Stimulated activated CD4-positive, alpha-beta T cell treated with anti-CD3 and anti-CD28 coated beads, Interleukin-12 subunit alpha, Interleukin-12 subunit beta, amount 100 ng/mL, for 48 hours (primary cell): ENCODE measurements around the gene TRMT61A.
"Not testable (repeated sequence)": the region's sequence is repeated elsewhere in the genome, so short reads cannot be mapped to it uniquely, and the experiment has no call there.

ENCODE experiments used
- DNase-seq, 3 donors: peaks; one replicate each; pipeline ENCODE4 v3.0.0-alpha.2; 2020; ENCODE audit warnings: low read depth in 2 of 3, low spot score in 1 of 3

Gene TRMT61A

DNA sequence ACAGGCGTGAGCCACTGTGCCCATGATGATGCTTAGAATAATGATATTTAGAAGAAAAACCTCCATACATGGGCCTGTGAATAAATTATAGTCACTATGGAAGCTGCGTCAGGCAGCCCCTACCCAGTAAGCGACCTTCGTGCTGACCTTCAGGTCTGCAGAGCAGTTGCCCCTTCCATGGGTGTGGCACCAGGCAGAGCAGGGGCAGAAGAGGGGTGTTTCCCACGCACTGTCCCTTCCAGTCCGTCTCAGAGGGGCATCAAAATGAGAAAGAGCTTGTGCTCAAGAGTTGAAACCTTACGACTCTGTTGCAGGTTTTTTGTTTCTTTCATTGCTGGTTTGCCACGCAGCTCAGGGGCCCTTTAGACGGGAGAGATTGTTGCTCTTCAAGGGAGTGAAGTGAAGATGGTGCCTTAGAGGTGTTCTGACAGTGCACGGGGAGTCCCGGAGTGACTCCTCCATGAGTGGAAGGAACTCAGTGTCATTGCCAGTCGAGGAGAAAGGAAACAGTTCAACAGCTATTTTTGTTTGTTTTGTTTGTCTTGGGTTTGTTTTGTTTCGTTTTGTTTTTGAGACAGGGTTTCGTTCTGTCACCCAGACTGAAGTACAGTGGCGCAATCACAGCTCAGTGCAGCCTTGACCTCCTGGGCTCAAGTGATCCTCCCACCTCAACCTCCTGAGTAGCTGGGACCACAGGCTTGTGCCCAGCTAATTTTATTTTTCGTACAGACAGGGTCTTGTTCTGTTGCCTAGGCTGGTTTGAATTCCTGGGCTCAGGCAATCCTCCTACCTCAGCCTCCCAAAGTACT, 20.3 kb upstream of the TRMT61A start:
- no peak for DNase-seq

DNA sequence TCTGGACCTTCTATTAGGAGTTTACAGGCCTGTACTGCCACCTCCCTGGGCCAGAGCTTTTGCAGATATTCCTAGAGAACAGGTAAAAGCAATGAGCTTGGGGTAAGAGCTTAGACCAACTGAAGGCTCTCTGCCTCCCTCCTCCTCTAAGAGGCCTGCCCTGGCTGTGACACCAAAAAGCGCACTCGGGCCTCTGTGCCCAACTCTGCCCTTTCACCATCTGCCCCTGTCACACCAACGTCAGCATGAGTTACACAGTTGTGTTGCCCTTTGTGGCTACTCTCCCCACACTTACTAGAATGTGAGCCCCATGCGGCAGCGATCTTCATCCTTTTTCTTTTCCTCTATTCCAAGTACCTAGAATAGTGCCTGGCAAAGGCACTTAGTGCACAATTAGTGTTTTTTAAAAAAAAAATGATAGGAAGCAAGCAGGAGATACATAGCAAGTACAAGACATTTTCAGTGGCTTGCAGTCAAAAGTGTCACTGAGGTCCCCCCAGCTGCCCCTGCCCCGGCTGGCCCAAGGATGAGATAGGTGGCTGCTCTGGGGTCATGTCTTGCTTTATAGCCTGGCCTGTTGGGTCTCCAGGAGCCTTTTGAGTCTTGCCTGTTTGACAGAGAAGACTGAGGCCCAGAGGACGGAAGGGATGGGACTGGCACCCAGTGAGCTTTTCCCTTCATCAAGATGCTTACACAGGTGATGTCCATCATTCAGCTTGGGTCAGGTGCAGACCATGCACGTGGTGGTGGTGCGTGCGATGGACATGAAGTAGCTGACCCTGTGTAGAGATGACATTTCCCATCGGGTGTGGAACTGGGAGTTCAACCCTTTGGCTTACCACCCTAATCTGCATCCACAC, 18.9 kb upstream of the TRMT61A start:
- DNase-seq, result no peak

DNA sequence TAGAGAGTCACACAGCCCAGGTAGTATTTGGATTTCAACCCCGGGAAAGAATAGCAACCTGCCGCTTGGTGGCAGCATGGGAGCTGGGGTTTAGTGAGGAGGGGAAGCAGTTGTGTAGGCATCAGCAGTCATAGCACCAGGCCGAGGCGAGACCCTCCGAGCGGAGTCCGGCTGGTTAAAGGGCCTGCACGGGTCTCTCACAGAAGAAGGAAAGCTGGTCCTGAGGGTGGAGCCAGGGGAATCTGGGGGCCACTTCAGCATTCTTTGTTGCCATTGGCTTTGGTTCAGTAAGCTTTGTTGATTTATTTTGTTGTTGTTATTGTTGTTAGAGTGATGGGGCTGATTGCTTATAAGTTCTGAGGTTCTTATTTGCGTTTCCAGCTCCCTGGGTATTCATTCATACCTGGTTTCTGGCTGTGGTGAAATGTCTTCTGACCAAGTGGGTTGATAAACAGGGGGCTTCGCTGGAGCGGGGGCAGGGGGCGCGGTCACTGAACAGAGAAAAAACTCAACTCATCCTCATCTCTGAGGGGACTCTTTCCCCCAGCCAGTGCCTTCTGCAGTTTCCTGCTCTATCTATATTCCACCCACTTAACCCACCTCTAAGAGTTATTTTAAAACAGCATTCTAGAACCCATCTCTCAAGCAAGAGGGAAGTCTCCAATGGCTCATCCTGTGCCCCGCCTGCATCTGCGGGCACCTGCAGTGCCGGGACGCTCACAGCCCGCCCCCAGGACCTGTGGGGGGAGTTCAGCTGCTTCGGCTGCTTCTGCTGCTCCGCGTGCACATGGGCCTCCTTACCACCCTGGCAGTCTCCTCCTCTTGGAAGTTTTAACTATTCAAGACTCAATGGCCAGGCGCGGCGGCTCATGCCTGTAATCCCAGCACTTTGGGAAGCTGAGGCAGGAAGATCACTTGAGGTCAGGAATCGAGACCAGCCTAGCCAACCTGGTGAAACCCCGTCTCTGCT, 18.0 kb upstream of the TRMT61A start:
- DNase-seq, result no peak

DNA sequence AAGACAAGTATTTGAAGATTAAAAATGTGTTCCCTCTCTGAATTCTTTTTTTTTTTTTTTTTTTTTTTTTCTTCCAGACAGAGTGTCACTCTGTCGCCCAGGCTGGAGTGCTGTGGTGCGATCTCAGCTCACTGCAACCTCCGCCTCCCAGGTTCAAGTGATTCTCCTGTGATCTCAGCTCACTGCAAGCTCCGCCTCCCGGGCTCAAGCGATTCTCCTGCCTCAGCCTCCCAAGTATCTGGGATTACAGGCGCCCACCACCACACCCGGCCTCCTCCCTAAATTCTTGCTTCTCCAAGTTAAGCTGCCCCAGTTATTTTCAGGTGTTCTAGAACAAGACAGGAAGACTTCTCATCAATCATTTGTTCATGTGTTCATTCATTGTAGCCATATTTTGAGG, 16.8 kb upstream of the TRMT61A start:
- DNase-seq, result not testable (repeated sequence)

DNA sequence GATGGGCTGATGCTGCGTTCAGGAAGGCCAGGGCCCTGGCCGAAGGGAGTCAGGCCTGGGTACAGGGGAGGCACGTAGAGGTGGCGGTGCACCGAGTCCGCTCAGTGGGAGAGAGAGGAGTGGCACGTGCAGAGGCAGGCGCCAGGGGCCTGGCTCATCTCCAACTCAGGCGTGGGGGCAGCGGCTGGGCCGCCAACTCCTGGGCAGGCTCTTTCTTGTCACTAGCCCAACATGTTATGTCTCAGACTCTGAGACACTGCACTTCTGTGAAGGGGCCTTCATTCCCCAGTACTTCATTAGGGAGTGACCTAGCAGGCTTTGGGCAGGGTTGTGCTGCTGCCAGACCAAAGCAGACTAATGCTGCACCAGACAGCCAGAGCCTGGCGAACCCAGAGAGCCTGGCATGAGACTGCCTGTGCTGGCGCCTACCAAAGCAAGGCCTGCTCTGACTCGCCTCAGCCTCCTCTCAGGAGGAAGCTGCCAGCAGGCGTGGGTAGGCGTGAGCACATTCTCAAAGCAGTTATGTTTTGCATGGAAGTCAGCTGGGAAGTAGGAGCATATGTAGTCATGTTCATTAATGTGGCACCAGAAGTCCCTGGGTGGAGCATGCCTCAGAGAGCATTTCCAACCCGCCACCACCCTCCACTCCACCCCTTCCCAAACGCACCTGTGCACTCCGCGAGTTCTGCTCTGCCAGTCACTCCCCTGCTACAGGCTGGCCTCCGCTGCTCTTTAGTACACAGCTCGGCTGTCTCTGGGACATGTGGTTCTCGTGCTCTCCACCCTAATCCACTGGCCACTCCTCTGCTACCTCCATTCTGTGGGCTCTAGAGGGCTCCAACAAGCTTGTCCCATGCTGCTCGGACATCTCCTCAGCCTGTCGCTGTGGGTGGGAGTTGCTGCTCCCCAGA, 16.0 kb upstream of the TRMT61A start:
- DNase-seq, result no peak

DNA sequence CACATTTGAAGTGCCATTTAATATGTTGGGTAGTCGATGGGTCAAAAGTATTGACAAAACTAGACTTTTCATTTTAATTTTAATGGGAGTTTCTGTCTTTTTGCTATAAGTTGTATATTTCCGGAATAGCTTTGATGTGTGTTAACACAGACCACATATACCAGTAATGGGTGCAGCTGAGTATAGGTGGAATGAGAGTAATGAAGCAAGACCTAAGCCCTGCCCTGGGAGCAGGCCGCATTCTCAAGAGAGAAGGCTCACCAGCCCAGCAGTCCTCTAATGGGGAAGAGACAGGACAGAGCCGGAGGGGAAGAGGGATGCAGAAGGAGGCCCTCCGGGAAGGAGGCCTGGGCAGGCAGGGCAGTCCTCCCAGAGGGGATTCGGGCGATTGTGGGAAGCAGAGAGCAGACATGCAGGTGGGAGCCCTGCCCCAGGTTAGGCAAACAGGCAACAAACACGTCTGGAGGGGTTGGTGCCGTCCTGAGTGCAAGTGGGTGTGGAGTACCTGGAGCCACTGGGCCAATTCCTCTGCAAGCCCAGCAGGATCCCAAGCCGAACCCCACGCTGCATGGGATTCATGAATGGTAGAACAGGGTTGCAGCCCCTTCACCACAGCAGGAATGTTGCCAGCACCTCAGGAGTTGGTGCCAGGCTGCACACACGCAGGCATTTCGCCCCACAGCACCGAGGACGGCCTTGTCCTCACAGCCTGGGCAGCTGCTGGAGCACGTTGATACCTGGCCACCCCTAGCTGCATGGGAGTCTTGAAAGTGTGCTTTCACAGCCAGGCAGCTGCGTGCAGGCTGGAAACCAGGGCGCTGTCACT, 14.2 kb upstream of the TRMT61A start:
- no peak for DNase-seq

DNA sequence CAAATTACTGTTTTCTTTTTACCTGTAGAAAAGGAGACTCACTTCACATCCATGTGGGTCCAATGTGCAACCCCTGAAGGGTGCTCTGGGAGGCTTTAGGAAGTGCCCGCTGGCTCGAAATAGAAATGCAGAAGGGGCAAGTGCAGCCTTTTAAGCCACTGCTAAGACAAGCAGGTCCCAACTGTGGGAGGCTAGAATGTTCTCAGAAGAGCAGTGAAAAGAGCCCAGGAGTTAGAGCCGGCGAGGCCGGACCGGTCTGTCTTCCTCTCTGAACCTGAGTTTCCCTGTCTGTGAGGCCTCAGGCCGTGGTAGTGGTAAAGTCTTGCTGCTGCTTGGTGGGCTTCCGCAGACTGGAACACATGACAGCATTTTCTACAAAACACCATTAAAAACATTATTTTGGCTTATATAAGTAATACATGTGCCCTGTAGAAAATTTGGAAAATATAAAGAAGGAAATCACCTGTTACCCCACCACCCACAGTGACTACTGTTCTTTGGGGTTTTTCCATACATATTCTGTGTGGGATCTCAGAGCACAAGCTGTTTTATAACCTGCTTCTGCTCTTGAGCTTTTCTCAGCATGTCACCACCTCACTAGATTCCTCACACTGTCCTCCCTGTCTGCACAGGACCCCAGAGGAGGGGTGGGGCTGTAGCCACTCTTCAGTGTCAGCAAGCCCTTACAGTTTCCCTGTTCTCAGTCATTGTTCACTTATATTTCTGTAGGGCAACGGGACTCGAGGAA, 12.4 kb upstream of the TRMT61A start:
- DNase-seq, result no peak

DNA sequence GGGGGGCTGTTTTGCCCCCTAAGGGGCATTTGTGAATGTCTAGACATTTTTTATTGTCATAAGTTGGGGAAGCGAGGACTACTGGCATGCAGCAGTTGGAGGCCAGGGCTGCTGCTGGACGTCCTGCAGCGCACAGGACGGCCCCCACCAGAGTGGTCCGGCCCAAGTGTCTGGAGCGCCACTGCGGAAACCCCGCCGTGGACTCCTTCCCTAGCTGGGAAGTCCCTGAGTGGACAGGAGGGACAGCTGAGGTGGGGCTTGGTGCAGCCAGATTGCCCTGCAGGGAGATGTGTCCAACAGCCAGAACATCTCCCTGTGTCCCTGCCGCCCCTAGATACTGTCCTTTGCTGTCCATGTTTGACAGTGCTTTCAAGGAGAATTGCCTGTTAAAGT, 11.8 kb upstream of the TRMT61A start:
- no peak for DNase-seq

DNA sequence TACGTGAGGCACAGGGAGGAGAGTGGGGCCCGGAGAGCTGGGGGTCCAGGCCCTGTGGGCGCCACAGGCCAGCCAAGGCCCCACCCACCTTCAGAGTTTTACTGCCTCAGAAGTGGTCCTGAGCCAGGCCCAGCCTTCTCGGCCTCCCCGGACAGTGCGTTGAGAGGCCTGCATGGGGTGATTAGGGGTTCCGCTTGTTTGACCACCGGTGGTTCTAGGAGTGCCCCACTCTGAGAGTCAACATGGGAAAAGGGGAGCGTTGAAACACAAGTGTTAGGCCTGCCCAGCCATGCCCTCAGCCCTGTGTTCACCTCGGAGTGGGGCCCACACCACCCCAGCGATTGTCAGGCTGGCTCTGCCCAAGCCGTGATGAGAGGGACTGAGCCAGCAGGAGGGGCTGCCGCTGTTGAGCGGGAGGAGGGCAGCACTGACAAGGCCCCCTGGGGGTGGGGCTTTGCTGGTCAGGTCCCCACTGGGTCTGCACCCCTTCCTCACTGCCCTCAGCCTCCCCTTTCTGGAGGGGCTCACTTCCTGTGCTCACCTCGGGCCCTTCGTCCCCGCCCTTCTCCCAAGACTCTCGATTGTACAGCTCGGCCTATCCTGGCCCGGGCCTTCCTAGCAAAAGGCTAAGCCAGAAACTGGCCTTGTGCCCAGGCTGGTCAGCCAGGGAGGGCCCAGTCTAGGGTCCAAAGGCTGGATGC, 11.1 kb upstream of the TRMT61A start:
- no peak for DNase-seq

DNA sequence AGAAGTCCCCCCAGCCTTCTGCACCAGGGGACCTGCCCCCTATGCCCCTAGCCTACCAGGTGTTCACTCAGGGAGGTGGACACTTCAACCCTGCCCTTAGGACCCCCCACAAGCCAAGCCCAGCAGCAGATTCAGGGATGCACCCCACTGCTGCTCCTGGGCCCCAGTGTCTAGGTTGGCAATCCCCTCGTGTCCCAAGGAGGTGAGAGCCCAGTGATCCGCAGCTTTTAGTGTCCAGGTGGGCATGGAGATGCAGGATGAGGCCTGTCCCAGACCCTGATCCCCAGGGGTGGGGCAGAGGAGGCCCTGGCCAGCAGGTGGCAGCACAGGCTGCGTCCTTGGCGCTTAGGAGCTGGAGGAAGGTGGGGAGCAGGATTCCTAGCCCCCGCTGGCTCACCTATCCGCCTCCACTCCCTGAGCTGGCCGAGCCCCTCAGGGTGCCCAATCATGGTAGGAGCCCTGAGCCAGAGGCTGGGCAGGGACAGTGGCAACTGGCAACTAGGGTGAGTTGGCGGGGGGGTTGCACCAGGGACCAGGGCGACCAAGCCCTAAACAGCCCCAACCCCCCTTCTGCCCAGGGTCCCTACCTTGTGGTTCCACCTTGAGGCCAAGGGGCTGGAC, 10.5 kb upstream of the TRMT61A start:
- peak in 2 of 3 donors; percentile 49 to 61 for DNase-seq

DNA sequence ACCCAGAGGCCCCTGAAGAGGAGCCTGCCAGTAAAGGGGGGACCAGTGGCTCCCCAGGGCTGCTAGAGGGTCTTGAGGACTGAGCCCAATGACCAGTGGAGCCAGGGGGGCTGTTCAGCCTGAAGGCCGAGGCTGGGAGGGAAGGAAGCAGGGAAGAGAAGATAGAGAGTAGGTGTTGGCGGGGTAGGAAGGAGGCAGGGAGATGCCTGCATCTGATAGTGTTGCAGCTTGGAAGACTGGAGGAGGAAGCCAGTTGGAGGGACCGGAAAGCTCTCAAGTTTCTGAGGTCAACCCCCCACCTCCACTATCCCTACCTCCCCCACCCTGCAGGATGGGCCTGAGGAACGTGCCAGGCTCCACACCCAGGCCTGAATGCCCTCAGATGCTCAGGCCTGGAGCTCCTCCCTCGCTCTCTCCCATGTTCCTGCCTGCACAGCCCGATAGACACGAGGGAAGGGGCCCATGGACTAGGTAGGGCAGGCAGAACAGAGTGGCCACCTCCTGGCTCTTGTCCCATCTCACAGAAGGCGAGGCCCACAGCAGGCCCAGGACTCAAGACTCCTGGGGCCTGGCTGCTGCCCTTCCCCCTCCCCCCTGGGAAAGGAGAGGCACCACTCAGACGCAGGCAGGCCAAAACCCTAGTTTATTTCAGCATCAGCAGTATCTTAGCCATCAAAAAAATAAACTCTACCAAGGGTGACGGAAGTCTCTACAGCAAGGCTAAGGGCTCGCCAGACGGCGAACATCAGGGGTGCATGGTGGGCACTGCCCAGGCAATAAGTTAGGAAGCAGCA, 9.8 kb upstream of the TRMT61A start:
- DNase-seq, result no peak

DNA sequence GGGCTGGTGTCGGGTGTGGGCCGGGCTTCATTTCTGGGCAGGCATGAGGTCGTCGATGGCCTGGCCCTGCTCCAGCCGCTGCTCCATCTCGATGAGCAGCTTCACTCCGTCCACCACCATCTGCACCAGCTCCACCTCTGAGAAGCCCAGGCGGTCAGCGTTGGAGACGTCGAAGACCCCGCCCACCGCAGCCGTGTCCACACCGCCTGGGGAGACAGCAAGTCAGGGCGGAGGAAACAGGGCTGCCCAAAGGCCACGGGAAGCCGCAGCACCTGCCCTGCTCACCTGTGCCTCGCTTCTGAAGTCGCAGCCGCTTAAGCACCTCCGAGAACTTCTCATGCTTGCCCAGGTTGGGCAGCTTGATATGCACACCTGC, 9.2 kb upstream of the TRMT61A start:
- DNase-seq, result no peak

DNA sequence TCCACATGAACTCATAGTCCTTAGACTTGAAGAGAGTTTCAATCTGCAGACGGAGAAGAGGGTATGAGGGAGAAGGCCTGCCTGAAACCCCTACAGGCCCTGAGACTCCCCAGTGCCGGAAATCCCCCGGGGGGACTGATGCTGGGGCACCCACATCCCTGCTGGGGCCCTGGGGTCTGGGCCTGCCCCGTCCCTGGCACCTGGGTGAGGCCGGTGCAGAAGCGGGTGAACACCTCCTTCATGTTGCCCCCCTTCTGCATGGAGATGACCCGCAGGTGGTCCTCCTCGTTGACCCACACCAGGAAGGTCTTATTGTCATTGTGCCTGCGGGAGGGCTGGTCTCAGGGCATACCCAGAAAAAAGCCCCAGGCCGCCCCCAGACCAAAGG, 8.7 kb upstream of the TRMT61A start:
- DNase-seq, result no peak

DNA sequence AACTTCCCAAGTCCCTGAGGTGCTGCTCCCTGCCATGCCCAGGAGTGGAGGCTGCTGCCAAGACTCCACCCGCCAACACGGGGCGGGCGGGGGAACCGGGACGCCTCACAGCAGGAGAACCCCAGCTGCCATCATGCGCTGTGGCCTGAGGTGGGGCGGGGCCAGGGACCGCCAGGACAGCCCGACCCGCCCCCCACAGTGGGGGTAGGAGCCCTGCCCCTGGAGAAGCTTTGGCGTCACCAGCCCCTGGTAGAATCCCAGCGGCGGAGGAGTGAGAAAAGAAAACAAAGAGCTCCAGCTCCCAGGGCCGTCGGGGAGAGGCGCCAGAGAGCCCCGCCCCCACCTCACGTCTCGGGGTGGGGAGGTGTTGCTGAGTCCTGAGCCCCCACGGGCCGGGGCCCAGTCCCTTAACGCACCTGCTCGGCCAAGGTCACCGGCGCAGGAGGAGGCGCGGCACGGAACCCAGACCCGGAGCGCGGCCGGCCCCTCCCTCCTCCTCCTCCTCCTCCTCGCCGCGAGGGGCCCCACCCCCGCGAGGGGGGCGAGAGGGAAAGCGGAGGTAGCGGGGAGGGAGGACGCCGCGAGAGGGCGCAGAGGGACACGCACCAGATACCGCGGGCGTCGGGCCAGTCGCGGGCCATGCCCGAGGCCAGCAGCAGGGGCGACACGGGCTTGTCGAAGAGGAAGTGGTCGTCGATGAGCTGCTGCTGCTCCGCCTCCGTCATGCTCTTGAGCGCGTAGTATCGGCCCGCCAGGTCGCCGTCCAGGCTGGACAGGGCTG, 8.1 kb upstream of the TRMT61A start:
- peak in 1 of 3 donors; percentile 35 for DNase-seq

DNA sequence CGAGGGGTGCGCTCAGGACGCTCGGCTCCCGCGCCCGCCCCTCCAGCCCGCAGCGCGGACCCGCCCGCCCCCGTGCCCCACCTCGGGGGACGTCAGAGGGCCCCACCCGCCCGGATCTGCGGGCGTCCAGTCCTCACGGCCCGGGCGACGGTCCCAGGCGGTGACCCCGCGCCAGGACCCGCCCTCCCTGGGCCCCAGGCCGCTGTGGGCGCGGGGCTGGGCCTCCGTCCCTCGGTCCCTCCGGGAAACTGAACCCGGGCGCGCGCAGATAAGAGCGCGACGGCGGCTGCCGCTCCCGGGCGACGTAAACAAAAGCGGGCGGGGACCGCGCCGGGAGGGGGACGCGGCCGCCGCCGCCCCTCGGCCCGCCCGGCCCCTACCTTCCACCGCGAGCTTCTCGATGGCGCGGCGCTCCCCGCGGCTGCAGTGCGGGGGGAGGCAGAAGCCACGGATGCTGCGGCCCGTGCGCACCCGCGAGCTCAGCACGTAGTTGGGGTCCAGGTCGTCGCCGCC, 7.5 kb upstream of the TRMT61A start:
- no peak for DNase-seq
